ENCODE data around the gene ROBO1.
"Not testable (repeated sequence)": the region's sequence is repeated elsewhere in the genome, so short reads cannot be mapped to it uniquely, and the experiment has no call there.

Gene ROBO1

DNA sequence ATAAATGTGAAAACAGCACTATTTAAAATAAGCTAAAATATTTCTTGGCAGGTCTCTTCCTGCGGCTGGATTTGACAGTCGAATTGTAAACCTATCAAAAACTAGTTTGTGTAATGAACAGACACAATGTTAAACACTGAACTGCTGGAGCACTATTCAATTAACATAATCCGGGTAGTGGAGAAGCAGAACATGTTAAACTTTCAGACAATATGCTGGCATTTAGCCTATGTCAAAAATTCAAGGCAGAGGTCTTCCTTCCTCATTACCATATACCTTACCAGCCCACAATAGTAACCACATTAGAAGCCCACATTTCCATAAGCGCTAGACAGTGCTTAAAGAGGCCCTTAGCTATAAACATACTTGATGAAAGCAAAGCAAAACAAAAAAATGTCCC, 1042.9 kb downstream of the ROBO1 start:
- no peak for DNase-seq

DNA sequence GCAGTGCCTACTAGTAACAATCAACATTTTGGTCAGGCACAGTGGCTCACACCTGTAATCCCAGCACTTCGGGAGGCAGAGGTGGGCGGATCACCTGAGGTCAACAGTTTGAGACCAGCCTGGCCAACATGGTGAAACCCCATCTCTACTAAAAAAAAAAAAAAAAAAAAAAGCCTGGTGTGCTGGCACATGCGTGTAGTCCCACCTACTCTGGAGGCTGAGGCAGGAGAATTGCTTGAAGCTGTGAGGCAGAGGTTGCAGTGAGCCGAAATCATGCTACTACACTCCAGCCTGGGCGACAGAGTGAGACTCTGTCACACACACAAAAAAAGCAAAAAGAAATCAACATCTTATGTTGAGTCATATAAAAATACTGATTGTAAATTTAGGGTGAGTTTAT, 1043.4 kb downstream of the ROBO1 start:
- DNase-seq, result not testable (repeated sequence)

GRCh38 chr3:78721771-78722543, 1045.8 kb downstream of the ROBO1 start:
- no peak for DNase-seq

DNA sequence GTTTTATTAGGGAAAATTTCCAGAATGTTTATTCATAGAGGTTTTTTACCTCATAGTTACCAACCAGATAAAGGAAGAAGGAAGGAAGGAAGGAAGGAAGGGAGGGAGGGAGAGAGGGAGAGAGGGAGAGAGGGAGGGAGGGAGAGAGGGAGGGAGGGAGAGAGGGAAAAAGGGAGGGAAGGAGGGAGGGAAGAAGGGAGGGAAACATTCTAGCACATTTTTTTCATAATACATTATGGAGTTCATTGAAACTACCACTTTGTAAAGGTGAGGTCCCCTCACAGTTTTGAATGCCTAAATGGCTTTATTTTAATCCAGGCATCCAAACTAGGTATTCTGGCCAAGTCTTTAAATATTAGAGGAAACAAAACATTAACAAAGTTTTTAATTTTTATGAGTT, 1049.1 kb downstream of the ROBO1 start:
- DNase-seq, result no peak

GRCh38 chr3:78717041-78717440, 1050.8 kb downstream of the ROBO1 start:
- DNase-seq, result no peak

GRCh38 chr3:78712941-78713340, 1054.9 kb downstream of the ROBO1 start:
- DNase-seq, result no peak

- DNase-seq, result no peak
Measured at GRCh38 chr3:78712270-78712669, 1055.5 kb downstream of the ROBO1 start.

- no peak for DNase-seq
Measured at GRCh38 chr3:78708565-78709073, 1059.2 kb downstream of the ROBO1 start.

DNA sequence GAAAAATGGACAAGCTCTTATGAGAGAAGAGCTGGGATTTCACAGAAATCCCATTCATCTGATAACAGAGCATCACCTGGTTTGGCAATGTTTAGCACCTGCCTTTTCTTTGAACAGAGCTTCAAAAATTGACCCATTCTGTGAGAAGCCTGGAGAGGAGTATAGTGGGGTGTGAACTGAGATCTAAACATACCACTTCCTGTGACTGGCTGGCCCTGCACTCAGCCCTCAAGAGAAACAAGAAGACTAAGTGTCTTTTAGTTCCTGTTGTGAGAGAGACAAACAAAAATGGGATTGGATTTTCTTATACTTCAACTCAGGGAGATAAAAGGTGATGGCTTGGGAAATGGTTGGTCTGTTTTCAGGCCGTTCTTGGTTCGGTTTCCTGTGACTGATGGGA, 1060.2 kb downstream of the ROBO1 start:
- no peak for DNase-seq

GRCh38 chr3:78706906-78707523, 1060.8 kb downstream of the ROBO1 start:
- DNase-seq, result peak; percentile 62

DNA sequence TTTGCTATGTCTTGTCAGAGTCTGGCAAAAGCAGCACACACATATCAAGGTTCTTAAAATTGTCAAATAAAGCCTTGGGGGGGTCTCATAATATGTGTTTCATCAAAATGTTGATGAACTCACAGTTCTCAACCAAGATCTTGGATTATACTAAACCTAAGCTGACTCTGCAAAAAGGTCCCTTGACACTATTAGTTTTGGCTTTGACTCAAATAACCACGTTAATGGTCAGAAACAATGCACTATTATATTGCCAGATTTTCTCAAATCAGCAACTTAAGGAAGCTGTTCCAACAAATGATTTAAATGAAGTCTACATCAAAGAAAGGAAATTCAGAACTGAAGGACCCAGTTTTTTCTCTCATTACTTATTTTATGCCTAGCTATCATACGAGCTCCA, 1063.9 kb downstream of the ROBO1 start:
- DNase-seq, result no peak

DNA sequence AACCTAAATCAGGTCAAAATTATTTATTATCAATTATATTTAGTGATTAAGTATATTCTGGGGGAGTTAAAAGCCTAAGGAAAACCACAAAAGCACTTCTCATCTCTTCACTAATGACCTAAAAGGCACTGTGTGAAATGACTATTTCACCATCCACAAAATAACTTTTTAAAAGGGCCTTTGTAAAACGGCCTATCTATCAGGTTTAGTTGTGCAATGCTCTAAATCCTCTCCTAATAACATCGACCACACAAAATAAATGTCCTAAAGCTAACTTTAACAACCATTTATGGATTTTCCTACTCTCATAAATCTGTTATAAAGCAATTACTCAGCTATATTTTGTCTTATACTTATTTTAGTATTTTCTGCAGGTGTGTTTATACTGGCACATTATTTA, 1066.3 kb downstream of the ROBO1 start:
- no peak for DNase-seq

GRCh38 chr3:78698431-78698830, 1069.4 kb downstream of the ROBO1 start:
- no peak for DNase-seq

GRCh38 chr3:78697426-78697825, 1070.4 kb downstream of the ROBO1 start:
- DNase-seq, result no peak

DNA sequence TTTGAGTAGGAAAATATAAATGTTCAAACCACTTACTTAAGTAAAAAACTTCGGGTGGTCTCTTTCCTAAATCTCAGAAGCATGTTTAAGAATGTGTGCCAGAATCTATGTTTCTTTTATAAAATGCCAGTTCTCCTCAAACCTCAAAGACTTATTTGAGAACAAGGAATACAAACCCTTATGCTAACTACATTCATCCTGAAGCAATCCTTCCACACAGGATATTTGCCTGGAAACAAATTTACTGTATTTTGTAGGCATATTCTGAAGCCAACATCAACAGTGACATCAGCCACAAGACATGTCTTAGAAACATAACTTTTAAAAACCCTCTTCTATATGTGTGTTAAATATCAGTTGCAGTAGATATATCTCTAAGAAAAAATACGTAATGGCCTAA, 1077.0 kb downstream of the ROBO1 start:
- no peak for DNase-seq

GRCh38 chr3:78689378-78689777, 1078.4 kb downstream of the ROBO1 start:
- no peak for DNase-seq

- DNase-seq, result no peak
Measured at GRCh38 chr3:78687520-78687919, 1080.3 kb downstream of the ROBO1 start.

- DNase-seq, result no peak
Measured at GRCh38 chr3:78683284-78683683, 1084.5 kb downstream of the ROBO1 start.

- not testable (repeated sequence) for DNase-seq
Measured at GRCh38 chr3:78675119-78675805, 1092.5 kb downstream of the ROBO1 start.

DNA sequence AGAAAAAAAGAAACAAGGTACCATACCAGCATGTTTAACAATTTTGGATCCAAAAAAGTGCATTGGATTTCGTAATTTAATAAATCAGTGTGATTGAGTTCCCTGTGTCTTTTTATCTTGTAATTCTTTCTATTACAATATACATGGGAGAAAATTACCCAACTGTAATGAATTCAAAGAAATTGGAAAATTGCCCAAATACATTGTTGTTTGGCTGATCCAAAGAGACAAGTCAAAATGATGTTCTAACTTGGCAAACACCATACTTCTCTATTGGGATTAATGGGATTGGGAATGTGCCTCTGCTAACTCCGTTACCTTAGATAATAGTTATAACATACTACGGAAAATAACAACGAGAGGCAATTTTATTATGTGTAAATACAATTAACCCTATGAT, 1097.1 kb downstream of the ROBO1 start:
- no peak for DNase-seq

DNA sequence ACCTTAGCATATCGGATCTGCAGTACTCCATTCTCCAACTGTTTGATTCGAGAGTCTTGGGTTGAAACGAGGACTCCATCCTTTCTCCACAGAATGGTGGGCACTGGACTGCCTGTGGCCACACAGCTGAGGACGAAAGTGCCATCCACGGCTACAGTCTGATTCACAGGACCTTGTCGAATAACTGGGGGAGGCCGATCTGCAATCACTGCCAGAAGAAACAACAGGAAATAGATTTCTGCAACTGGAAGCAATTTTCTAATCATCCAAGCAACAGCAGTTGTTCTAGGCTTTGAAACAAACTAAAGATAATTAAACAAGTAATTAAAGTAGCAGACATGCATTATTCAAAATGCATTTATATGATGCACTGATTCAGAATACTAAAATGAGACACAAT, 1097.7 kb downstream of the ROBO1 start:
- DNase-seq, result no peak

GRCh38 chr3:78668302-78668701, 1099.5 kb downstream of the ROBO1 start:
- DNase-seq, result no peak

GRCh38 chr3:78666470-78666800, 1101.4 kb downstream of the ROBO1 start:
- no peak for DNase-seq
